GM06990 (cell line): ENCODE data around the gene AAMDC.

Experiments used
- DNase-seq: peaks from one replicate; pipeline ENCODE4 v3.0.0-alpha.2; 2011; ENCODE audit not compliant: insufficient read length; ENCODE audit errors: extremely low read depth
- H3K27me3 ChIP-seq: replicated peaks from 2 replicates; pipeline ENCODE4 v1.6.0; 2011; ENCODE audit warnings: low read length; ENCODE audit not compliant: control insufficient read depth, insufficient read depth
- H3K36me3 ChIP-seq: 2 replicates; pipeline ENCODE4 v1.5.1; 2011; ENCODE audit warnings: low read length; ENCODE audit not compliant: control insufficient read depth, insufficient read depth
- H3K4me3 ChIP-seq: replicated peaks from 2 replicates; pipeline ENCODE4 v1.5.1; 2011; ENCODE audit warnings: low read depth, mild to moderate bottlenecking, control low read depth, low read length
- CTCF ChIP-seq: IDR thresholded peaks from 2 replicates; pipeline ENCODE4 v1.5.1; 2011; ENCODE audit warnings: low read length, control low read depth, mild to moderate bottlenecking, inconsistent platforms; ENCODE audit not compliant: insufficient read depth, poor library complexity, severe bottlenecking

The AAMDC gene

GRCh38 chr11:77820565-77821348 lies at the start of gene AAMDC, which contains the start of gene RSF1:
Gene AAMDC (plus strand): TSS chr11:77821144. CDS start chr11:77842497, 21,353 bp downstream.
Gene RSF1 (minus strand): TSS chr11:77820722. CDS start chr11:77820714, 8 bp downstream.
- peak; percentile 90 for TF ChIP-seq CTCF
- H3K27me3 ChIP-seq = no peaks in the 10 kb centered on the region
- DNase-seq = peak; percentile 97
- no peaks in the 10 kb centered on the region for H3K36me3 ChIP-seq
- peak within 1 kb of the TSS; percentile 99 for H3K4me3 ChIP-seq

GRCh38 chr11:77775936-77776335 lies 45.0 kb upstream of the AAMDC start:
- no peaks in the 10 kb centered on the region; the same call in 1 of the 2 replicates for H3K36me3 ChIP-seq
- no peak overlapping the region for H3K4me3 ChIP-seq
- DNase-seq = no peak
- TF ChIP-seq CTCF = no peak
- no peaks in the 10 kb centered on the region for H3K27me3 ChIP-seq

- Histone ChIP-seq H3K36me3 (no peaks in the 10 kb centered on the region; the same call in 1 of the 2 replicates), H3K27me3 (no peaks in the 10 kb centered on the region), H3K4me3 (no peak overlapping the region)
- peak; percentile 42 for TF ChIP-seq CTCF
- no peak for DNase-seq
These were observed 44.5 kb upstream of the AAMDC start for GRCh38 chr11:77776455-77776854.

- no peaks in the 10 kb centered on the region for H3K27me3 ChIP-seq
- DNase-seq = no peak
- H3K36me3 ChIP-seq = no peaks in the 10 kb centered on the region; the same call in 1 of the 2 replicates
- H3K4me3 ChIP-seq = no peak overlapping the region
- TF ChIP-seq CTCF = no peak
These were observed 42.8 kb upstream of the AAMDC start for GRCh38 chr11:77778118-77778517.

- TF ChIP-seq CTCF = no peak
- no peak overlapping the region for H3K4me3 ChIP-seq
- DNase-seq = no peak
- no peaks in the 10 kb centered on the region for H3K27me3 ChIP-seq
- no peaks in the 10 kb centered on the region; the same call in 1 of the 2 replicates for H3K36me3 ChIP-seq
These were observed 42.4 kb upstream of the AAMDC start for GRCh38 chr11:77778549-77778948.

- TF ChIP-seq CTCF = no peak
- Histone ChIP-seq H3K4me3 (no peak overlapping the region), H3K36me3 (no peaks in the 10 kb centered on the region; the same call in 1 of the 2 replicates), H3K27me3 (no peaks in the 10 kb centered on the region)
- DNase-seq = no peak
These were observed 41.0 kb upstream of the AAMDC start for GRCh38 chr11:77779935-77780334.
